Measurements from ENCODE around the gene PLB1. TPM values are rescaled to one million over a fixed set of nuclear protein-coding genes. Genes with fewer than 3 reads are reported as not detected.

The PLB1 gene
- total and polyA plus RNA-seq, 7 experiments from 2014 or later, result 0.47 to 6.4 (median 1.2) TPM

DNA sequence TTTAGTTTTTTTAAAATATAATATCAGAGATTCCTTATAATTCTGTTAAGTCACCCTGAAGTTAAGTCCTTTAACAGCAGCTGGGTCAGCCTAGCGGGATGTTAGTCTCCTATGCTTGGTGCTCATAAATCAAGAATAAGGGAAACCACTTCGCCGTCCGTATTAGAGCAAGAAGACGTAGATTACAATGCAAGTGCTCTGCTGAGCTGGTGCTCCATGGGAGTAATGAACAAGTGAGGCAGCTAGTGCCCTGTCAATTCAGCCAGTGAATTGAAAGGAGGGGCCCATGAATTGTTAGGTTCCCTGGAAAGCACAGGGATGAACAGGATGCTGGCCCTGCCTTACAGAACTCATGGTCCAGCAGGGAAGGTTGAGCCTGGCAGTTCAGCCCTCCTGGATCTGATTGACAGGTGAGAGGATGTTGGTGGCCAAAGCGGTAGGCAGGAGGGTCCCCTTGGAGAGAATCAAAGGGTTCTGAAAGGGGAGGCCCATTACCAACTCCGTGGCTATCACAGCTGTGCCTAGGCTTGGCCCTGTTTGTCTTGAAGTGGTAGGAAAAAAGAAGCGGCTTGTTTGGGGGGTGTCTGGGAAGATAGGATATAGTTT lies 30.8 kb downstream of the PLB1 start:
- Mint-ChIP-seq H3K27ac (no peak overlapping the region), H3K27me3 (peaks cover 8 to 44% (median 21%) of the 10 kb centered on the region in 5 donors), H3K9me3 (no peaks in the 10 kb centered on the region), H3K4me1 (peaks cover 0 to 2% (median 0%) of the 10 kb centered on the region in 7 donors), H3K4me3 (no peak overlapping the region), H3K36me3 (no peaks in the 10 kb centered on the region)
- Histone ChIP-seq H3K27ac (ENCODE audit: low read depth, low read length) (no peak overlapping the region), H3K9me3 (ENCODE audit: control insufficient read depth in 2 of 3, low read length in 3 of 3) (no peaks in the 10 kb centered on the region), H3K36me3 (ENCODE audit: control insufficient read depth in 2 of 3, insufficient read depth in 3 of 3, low read length in 3 of 3) (no peaks in the 10 kb centered on the region), H3K4me1 (ENCODE audit: control insufficient read depth in 2 of 2, insufficient read depth in 2 of 2, low read length in 2 of 2) (no peaks in the 10 kb centered on the region), H3K4me3 (ENCODE audit: low read length) (no peak overlapping the region), H3K27me3 (ENCODE audit: control insufficient read depth in 2 of 2, insufficient read depth in 2 of 2, low read length in 2 of 2) (no peaks in the 10 kb centered on the region)
- ChIA-PET POLR2A (no interaction called here), CTCF (no interaction called here)
- intact Hi-C loops (cut with micrococcal nuclease), result no loop called here
- DNase-seq (no peak), ATAC-seq (no peak)

DNA sequence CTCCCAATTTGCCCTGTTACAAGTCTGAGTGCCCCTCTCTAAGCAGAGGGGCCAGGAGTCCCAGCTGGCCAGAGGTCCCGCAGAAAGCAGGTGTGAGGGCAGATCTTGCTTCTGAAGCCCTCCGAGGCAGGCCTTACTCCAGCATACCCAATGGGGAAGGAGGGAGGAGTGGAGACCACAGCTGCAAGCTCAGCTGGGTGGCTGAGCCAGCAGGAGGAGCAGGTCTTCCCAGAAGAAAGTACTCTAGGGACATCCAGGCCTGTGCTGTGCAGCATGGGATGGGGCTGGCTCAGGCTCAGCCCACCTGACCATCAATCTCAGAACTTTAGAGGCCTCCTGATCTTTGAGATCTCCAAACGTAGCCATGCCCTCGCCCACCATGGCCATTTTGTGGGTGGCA lies 31.3 kb downstream of the PLB1 start:
- no peak for ATAC-seq
- no peaks in the 10 kb centered on the region for H3K9me3 ChIP-seq (ENCODE audit: control insufficient read depth in 2 of 3, low read length in 3 of 3)
- Mint-ChIP-seq H3K9me3 (no peaks in the 10 kb centered on the region), H3K27ac (no peak overlapping the region), H3K36me3 (no peaks in the 10 kb centered on the region), H3K4me3 (no peak overlapping the region), H3K4me1 (peaks cover 0 to 2% (median 0%) of the 10 kb centered on the region in 7 donors), H3K27me3 (peaks cover 8 to 42% (median 19%) of the 10 kb centered on the region in 5 donors)
- CTCF ChIA-PET, result no interaction called here
- H3K27ac ChIP-seq (ENCODE audit: low read depth, low read length), result no peak overlapping the region
- H3K36me3 ChIP-seq (ENCODE audit: control insufficient read depth in 2 of 3, insufficient read depth in 3 of 3, low read length in 3 of 3), result no peaks in the 10 kb centered on the region
- H3K4me3 ChIP-seq (ENCODE audit: low read length), result no peak overlapping the region
- no peaks in the 10 kb centered on the region for H3K4me1 ChIP-seq (ENCODE audit: control insufficient read depth in 2 of 2, insufficient read depth in 2 of 2, low read length in 2 of 2)
- intact Hi-C loops (cut with micrococcal nuclease), result no loop called here
- no peak for DNase-seq
- POLR2A ChIA-PET, result no interaction called here
- H3K27me3 ChIP-seq (ENCODE audit: control insufficient read depth in 2 of 2, insufficient read depth in 2 of 2, low read length in 2 of 2), result no peaks in the 10 kb centered on the region

DNA sequence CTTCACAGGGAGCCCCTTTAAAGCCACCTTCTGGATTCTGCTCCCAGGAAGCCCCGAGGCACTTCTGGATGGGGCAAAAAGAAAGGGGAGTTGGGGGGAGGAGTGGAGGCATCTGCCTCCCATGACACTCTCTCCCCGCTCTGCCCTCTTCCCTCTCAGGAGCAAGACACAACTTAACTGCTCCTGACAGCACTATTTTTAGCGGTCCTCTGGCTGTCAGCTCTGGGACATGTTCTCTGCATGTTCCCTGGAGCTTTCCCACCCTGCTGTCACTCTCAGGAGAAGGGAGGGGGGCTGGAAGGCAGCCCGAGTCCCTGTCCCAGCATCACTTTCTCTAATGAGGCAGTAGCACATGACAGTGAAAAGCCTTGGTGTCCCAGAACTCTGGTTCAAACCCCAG lies 32.3 kb downstream of the PLB1 start:
- ATAC-seq (no peak), DNase-seq (no peak)
- no peaks in the 10 kb centered on the region for H3K36me3 Mint-ChIP-seq
- Histone ChIP-seq H3K4me1 (ENCODE audit: control insufficient read depth in 2 of 2, insufficient read depth in 2 of 2, low read length in 2 of 2) (no peaks in the 10 kb centered on the region), H3K36me3 (ENCODE audit: control insufficient read depth in 2 of 3, insufficient read depth in 3 of 3, low read length in 3 of 3) (no peaks in the 10 kb centered on the region), H3K4me3 (ENCODE audit: low read length) (no peak overlapping the region), H3K27me3 (ENCODE audit: control insufficient read depth in 2 of 2, insufficient read depth in 2 of 2, low read length in 2 of 2) (no peaks in the 10 kb centered on the region), H3K27ac (ENCODE audit: low read depth, low read length) (no peak overlapping the region), H3K9me3 (ENCODE audit: control insufficient read depth in 2 of 3, low read length in 3 of 3) (no peaks in the 10 kb centered on the region)
- no peak overlapping the region for H3K27ac Mint-ChIP-seq
- no peak overlapping the region for H3K4me3 Mint-ChIP-seq
- peaks cover 15 to 42% (median 20%) of the 10 kb centered on the region in 5 donors for H3K27me3 Mint-ChIP-seq
- H3K9me3 Mint-ChIP-seq, result peaks cover 0 to under 1% (median 0%) of the 10 kb centered on the region in 11 donors
- H3K4me1 Mint-ChIP-seq, result peaks cover 0 to 2% (median 0%) of the 10 kb centered on the region in 7 donors
- CTCF ChIA-PET, result no interaction called here
- POLR2A ChIA-PET, result no interaction called here
- intact Hi-C loops (cut with micrococcal nuclease), result no loop called here

DNA sequence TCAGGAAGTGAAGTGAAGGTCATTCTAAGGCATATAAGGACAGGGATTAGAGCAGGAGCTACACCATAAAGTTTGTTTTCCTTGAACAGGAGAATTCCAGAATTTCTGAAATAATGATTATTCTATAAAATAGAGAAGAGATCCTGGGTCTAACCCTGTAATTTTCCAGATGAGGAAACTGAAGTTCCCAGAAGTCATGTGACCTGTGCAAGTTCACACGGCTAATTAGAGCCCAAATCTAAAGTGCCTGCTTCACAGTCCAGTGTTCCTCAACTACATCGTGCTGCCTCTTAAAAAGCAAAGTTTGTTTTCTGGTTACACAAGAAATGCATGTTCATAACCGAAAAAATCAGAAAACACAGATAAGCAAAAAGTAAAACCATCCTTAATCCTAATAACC lies 34.9 kb downstream of the PLB1 start:
- ChIA-PET POLR2A (no interaction called here), CTCF (no interaction called here)
- intact Hi-C loops (cut with micrococcal nuclease), result no loop called here
- H3K9me3 Mint-ChIP-seq, result peaks cover 0 to 2% (median 0%) of the 10 kb centered on the region in 11 donors
- H3K36me3 Mint-ChIP-seq, result no peaks in the 10 kb centered on the region
- H3K36me3 ChIP-seq (ENCODE audit: control insufficient read depth in 2 of 3, insufficient read depth in 3 of 3, low read length in 3 of 3), result no peaks in the 10 kb centered on the region
- no peaks in the 10 kb centered on the region for H3K4me1 ChIP-seq (ENCODE audit: control insufficient read depth in 2 of 2, insufficient read depth in 2 of 2, low read length in 2 of 2)
- H3K4me1 Mint-ChIP-seq, result no peaks in the 10 kb centered on the region
- no peaks in the 10 kb centered on the region for H3K9me3 ChIP-seq (ENCODE audit: control insufficient read depth in 2 of 3, low read length in 3 of 3)
- no peak for ATAC-seq
- H3K4me3 Mint-ChIP-seq, result no peak overlapping the region
- no peak overlapping the region for H3K4me3 ChIP-seq (ENCODE audit: low read length)
- no peak overlapping the region for H3K27ac ChIP-seq (ENCODE audit: low read depth, low read length)
- peaks cover 4 to 36% (median 15%) of the 10 kb centered on the region in 5 donors for H3K27me3 Mint-ChIP-seq
- DNase-seq, result no peak
- H3K27me3 ChIP-seq (ENCODE audit: control insufficient read depth in 2 of 2, insufficient read depth in 2 of 2, low read length in 2 of 2), result no peaks in the 10 kb centered on the region
- H3K27ac Mint-ChIP-seq, result no peak overlapping the region

DNA sequence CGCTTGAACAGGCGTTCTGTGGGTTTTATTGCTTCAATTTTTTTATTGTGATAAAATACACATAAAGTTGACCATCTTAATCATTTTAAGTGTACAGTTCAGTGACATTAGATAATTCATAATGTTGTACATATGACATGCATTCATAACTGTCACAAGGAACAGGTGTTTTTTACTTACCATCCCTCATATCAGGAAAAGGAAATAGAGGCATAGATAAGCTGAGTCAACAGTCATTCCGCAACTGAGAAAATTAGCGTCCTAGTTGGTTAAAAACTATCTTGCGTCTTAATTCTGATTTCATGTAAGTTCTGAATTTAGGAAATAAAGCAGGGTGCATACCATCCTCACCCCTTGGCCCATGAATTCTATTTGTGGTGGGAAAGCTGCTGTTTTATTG lies 36.5 kb downstream of the PLB1 start:
- Histone ChIP-seq H3K4me1 (ENCODE audit: control insufficient read depth in 2 of 2, insufficient read depth in 2 of 2, low read length in 2 of 2) (no peaks in the 10 kb centered on the region), H3K36me3 (ENCODE audit: control insufficient read depth in 2 of 3, insufficient read depth in 3 of 3, low read length in 3 of 3) (no peaks in the 10 kb centered on the region), H3K4me3 (ENCODE audit: low read length) (no peak overlapping the region), H3K27me3 (ENCODE audit: control insufficient read depth in 2 of 2, insufficient read depth in 2 of 2, low read length in 2 of 2) (no peaks in the 10 kb centered on the region), H3K9me3 (ENCODE audit: control insufficient read depth in 2 of 3, low read length in 3 of 3) (no peaks in the 10 kb centered on the region), H3K27ac (ENCODE audit: low read depth, low read length) (no peak overlapping the region)
- intact Hi-C loops (cut with micrococcal nuclease), result no loop called here
- no peak for DNase-seq
- Mint-ChIP-seq H3K4me3 (no peak overlapping the region), H3K36me3 (no peaks in the 10 kb centered on the region), H3K27me3 (peaks cover 4 to 33% (median 15%) of the 10 kb centered on the region in 5 donors), H3K9me3 (peaks cover 0 to 2% (median 0%) of the 10 kb centered on the region in 11 donors), H3K4me1 (no peaks in the 10 kb centered on the region), H3K27ac (no peak overlapping the region)
- ATAC-seq, result no peak
- ChIA-PET POLR2A (no interaction called here), CTCF (no interaction called here)

DNA sequence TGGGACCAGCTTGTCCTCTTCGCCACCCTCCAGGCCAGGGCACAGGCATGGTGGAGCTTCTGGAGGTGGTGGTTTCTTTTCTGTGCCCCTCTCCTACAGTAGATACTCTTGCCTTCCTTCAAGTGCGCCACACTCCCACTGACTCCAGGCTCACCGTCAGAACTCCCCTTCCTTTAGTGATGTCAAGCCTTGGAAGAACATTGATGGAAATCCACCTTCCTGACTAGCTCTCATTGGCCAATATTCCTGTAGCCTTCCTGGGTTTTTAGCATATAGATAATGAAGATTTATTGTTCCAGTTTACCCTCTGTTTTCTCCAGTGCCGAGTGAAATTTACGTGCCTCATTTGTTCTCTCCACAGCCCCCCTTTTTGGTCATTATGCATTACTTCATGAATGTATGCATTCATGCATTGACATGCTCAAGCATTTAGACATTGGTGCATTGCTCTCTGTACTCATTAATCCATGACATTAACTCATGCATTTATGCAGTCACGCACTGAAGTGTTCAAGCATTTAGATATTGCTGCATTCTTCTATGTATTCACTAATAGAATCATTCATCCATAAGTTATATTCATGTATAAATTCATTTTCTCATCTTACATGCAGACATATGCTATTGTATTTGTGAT lies 37.3 kb downstream of the PLB1 start:
- no peaks in the 10 kb centered on the region for H3K36me3 ChIP-seq (ENCODE audit: control insufficient read depth in 2 of 3, insufficient read depth in 3 of 3, low read length in 3 of 3)
- no peaks in the 10 kb centered on the region for H3K4me1 Mint-ChIP-seq
- H3K4me3 Mint-ChIP-seq, result no peak overlapping the region
- peaks cover 4 to 33% (median 15%) of the 10 kb centered on the region in 5 donors for H3K27me3 Mint-ChIP-seq
- CTCF ChIA-PET, result no interaction called here
- peaks cover 0 to 2% (median 0%) of the 10 kb centered on the region in 11 donors for H3K9me3 Mint-ChIP-seq
- H3K27me3 ChIP-seq (ENCODE audit: control insufficient read depth in 2 of 2, insufficient read depth in 2 of 2, low read length in 2 of 2), result no peaks in the 10 kb centered on the region
- no peak overlapping the region for H3K27ac ChIP-seq (ENCODE audit: low read depth, low read length)
- no peaks in the 10 kb centered on the region for H3K36me3 Mint-ChIP-seq
- intact Hi-C loops (cut with micrococcal nuclease), result no loop called here
- no peak overlapping the region for H3K27ac Mint-ChIP-seq
- POLR2A ChIA-PET, result no interaction called here
- H3K4me1 ChIP-seq (ENCODE audit: control insufficient read depth in 2 of 2, insufficient read depth in 2 of 2, low read length in 2 of 2), result no peaks in the 10 kb centered on the region
- ATAC-seq (no peak), DNase-seq (no peak)
- no peak overlapping the region for H3K4me3 ChIP-seq (ENCODE audit: low read length)
- no peaks in the 10 kb centered on the region for H3K9me3 ChIP-seq (ENCODE audit: control insufficient read depth in 2 of 3, low read length in 3 of 3)

DNA sequence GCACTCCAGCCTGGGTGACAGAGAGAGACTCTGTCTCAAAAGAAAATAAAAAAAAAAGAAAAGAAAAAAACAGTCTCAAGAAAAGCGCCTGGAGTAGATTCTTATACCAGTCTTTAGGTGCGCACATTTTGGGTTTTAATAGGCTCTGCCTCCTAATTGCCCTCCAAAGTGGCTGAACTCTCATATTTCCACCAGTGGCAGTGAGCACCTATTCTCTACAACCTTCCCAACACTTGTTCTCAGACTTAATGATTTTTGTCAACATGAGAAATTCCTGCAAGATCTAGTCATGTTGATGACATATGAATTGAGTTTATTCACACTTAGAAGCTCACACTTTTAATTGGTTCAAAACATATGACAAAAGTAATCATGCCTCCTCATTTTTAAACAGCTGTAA lies 39.0 kb downstream of the PLB1 start:
- no peaks in the 10 kb centered on the region for H3K36me3 Mint-ChIP-seq
- H3K36me3 ChIP-seq (ENCODE audit: control insufficient read depth in 2 of 3, insufficient read depth in 3 of 3, low read length in 3 of 3), result no peaks in the 10 kb centered on the region
- no peak overlapping the region for H3K27ac ChIP-seq (ENCODE audit: low read depth, low read length)
- no peaks in the 10 kb centered on the region for H3K27me3 ChIP-seq (ENCODE audit: control insufficient read depth in 2 of 2, insufficient read depth in 2 of 2, low read length in 2 of 2)
- intact Hi-C loops (cut with micrococcal nuclease), result no loop called here
- no peak overlapping the region for H3K4me3 Mint-ChIP-seq
- POLR2A ChIA-PET, result no interaction called here
- ATAC-seq, result no peak
- H3K9me3 ChIP-seq (ENCODE audit: control insufficient read depth in 2 of 3, low read length in 3 of 3), result no peaks in the 10 kb centered on the region
- no peak for DNase-seq
- CTCF ChIA-PET, result no interaction called here
- no peaks in the 10 kb centered on the region for H3K4me1 ChIP-seq (ENCODE audit: control insufficient read depth in 2 of 2, insufficient read depth in 2 of 2, low read length in 2 of 2)
- H3K9me3 Mint-ChIP-seq, result peaks cover 0 to 2% (median 0%) of the 10 kb centered on the region in 11 donors
- no peaks in the 10 kb centered on the region for H3K4me1 Mint-ChIP-seq
- H3K27ac Mint-ChIP-seq, result no peak overlapping the region
- H3K27me3 Mint-ChIP-seq, result peaks cover 4 to 33% (median 15%) of the 10 kb centered on the region in 5 donors
- no peak overlapping the region for H3K4me3 ChIP-seq (ENCODE audit: low read length)

All from naive thymus-derived CD4-positive, alpha-beta T cell (primary cell).